A549 (cell line): ENCODE measurements around the gene SP1.

Experiments used
- ATOH8 ChIP-seq: fragments of 250-450 bp; sonication (Bioruptor Pico); IDR thresholded peaks from 2 replicates; pipeline ENCODE4 v1.5.0; 2020; ENCODE audit warnings: low read depth, mild to moderate bottlenecking, moderate library complexity
- CTCF ChIP-seq: fragments of >200 bp; sonication (Bioruptor Twin); formaldehyde crosslinking; IDR thresholded peaks from 3 replicates; pipeline ENCODE4 v1.5.1; 2016
- E2F6 ChIP-seq: IDR thresholded peaks from 2 replicates; pipeline ENCODE4 v1.6.1; 2012; ENCODE audit warnings: low read depth, borderline replicate concordance
- HES2 ChIP-seq: fragments of >200 bp; sonication (Bioruptor Twin); formaldehyde crosslinking; IDR thresholded peaks from 2 replicates; pipeline ENCODE4 v1.6.1; 2016
- JUN ChIP-seq, 2 experiments: fragments of >200 bp; sonication (Bioruptor Twin); formaldehyde crosslinking; IDR thresholded peaks; 2 replicates in 1 of 2; 3 replicates in 1 of 2; pipeline ENCODE4 v1.6.1; 2016 to 2017
- MAFK ChIP-seq: fragments of 450-650 bp; IDR thresholded peaks from 2 replicates; pipeline ENCODE4 v1.6.1; 2014; ENCODE audit not compliant: partially characterized antibody
- MAX ChIP-seq: IDR thresholded peaks from 2 replicates; pipeline ENCODE4 v1.6.1; 2012
- PHF8 ChIP-seq: fragments of 200-600 bp; sonication (generic); IDR thresholded peaks from 2 replicates; pipeline ENCODE4 v1.6.1; 2016; ENCODE audit warnings: low read depth, mild to moderate bottlenecking, antibody characterized with exemption, moderate library complexity, borderline replicate concordance
- POLR2A ChIP-seq: IDR thresholded peaks from 2 replicates; pipeline ENCODE4 v1.6.1; 2012; ENCODE audit warnings: mild to moderate bottlenecking, low read length
- REST ChIP-seq: fragments of 200-600 bp; sonication (generic); IDR thresholded peaks from 2 replicates; pipeline ENCODE4 v1.6.1; 2016; ENCODE audit warnings: antibody characterized with exemption, mild to moderate bottlenecking, moderate library complexity
- RFX5 ChIP-seq: fragments of 450-650 bp; IDR thresholded peaks from 2 replicates; pipeline ENCODE4 v1.7.1; 2014; ENCODE audit warnings: antibody characterized with exemption, mild to moderate bottlenecking, moderate library complexity
- ZSCAN20 ChIP-seq: fragments of 250-450 bp; sonication (Bioruptor Pico); IDR thresholded peaks from 2 replicates; pipeline ENCODE4 v1.8.0; 2022; ENCODE audit warnings: mild to moderate bottlenecking, moderate library complexity

GRCh38 chr12:53463802-53464560 is 84.0 kb downstream of the SP1 start:
- TF ChIP-seq MAX, result no peak
- no peak for TF ChIP-seq CTCF
- TF ChIP-seq POLR2A, result no peak
- no peak for TF ChIP-seq HES2
- TF ChIP-seq MAFK, result no peak
- no peak for TF ChIP-seq JUN (IDR thresholded peaks at IDR 0.05)
- TF ChIP-seq PHF8, result no peak
- no peak for TF ChIP-seq REST
- TF ChIP-seq RFX5, result no peak
- no peak for TF ChIP-seq ZSCAN20 (CRISPR knock-in tag)
- no peak for TF ChIP-seq ATOH8 (CRISPR knock-in tag)
- TF ChIP-seq E2F6, result no peak
